HEK293 (cell line): ENCODE results near the gene ALS2.

Source experiments
- CTCF ChIA-PET: fragments of 350-600 bp; formaldehyde crosslinking; extraction: SDS; loops from one replicate; lab custom pipeline; 2021; ENCODE audit warnings: antibody characterized with exemption; lab: Yijun Ruan, JAX
- POLR2A ChIA-PET: fragments of 300-600 bp; formaldehyde crosslinking; extraction: SDS; loops from one replicate; lab custom pipeline; 2020; ENCODE audit warnings: antibody characterized with exemption, inconsistent platforms; lab: Yijun Ruan, JAX
- H3K27ac ChIP-seq: fragments of 200-500 bp; sonication (Bioruptor generic); 2 replicates; pipeline ENCODE4 v1.5.1; 2014; ENCODE audit warnings: low read depth, low read length, control low read depth, inconsistent platforms; ENCODE audit errors: extremely low read depth
- H3K36me3 ChIP-seq, 2 experiments: fragments of 200-500 bp in 1 of 2; sonication (Bioruptor generic) in 1 of 2; 1 replicate in 1 of 2; 2 replicates in 1 of 2; pipeline ENCODE4 v1.5.1; 2014 to 2017; ENCODE audit warnings: inconsistent platforms in 2 of 2, low read length in 2 of 2; ENCODE audit not compliant: control insufficient read depth in 2 of 2, insufficient read depth in 1 of 2
- H3K4me1 ChIP-seq: fragments of 200-500 bp; sonication (Bioruptor generic); 2 replicates; pipeline ENCODE4 v1.5.1; 2014; ENCODE audit warnings: mild to moderate bottlenecking, low read length, inconsistent platforms; ENCODE audit not compliant: control insufficient read depth, insufficient read depth
- H3K4me3 ChIP-seq: 2 replicates; pipeline ENCODE4 v1.5.1; 2011; ENCODE audit warnings: low read depth, mild to moderate bottlenecking, control low read depth, low read length, moderate library complexity
- H3K9me3 ChIP-seq: fragments of 200-500 bp; sonication (Bioruptor generic); 2 replicates; pipeline ENCODE4 v1.5.1; 2014; ENCODE audit warnings: low read depth, low read length, inconsistent platforms; ENCODE audit not compliant: control insufficient read depth, insufficient read depth
- FEZF1 ChIP-seq: fragments of 450-650 bp; formaldehyde crosslinking; IDR thresholded peaks from 2 replicates; pipeline ENCODE4 v1.5.1; 2016; ENCODE audit warnings: missing biosample characterization, missing genetic modification characterization
- GLI4 ChIP-seq: fragments of 450-650 bp; formaldehyde crosslinking; IDR thresholded peaks from 2 replicates; pipeline ENCODE4 v1.5.1; 2016; ENCODE audit warnings: missing biosample characterization, missing genetic modification characterization
- SALL2 ChIP-seq: fragments of 450-650 bp; formaldehyde crosslinking; IDR thresholded peaks from 2 replicates; pipeline ENCODE4 v1.5.0; 2017; ENCODE audit warnings: missing biosample characterization, mild to moderate bottlenecking, missing genetic modification characterization, borderline replicate concordance
- YY2 ChIP-seq: fragments of 450-650 bp; formaldehyde crosslinking; IDR thresholded peaks from 2 replicates; pipeline ENCODE4 v1.5.1; 2016; ENCODE audit warnings: missing biosample characterization, missing genetic modification characterization
- ZBTB10 ChIP-seq: fragments of 450-650 bp; formaldehyde crosslinking; IDR thresholded peaks from 2 replicates; pipeline ENCODE4 v1.5.1; 2016; ENCODE audit warnings: missing biosample characterization, missing genetic modification characterization
- ZBTB26 ChIP-seq: fragments of 450-650 bp; formaldehyde crosslinking; optimal IDR thresholded peaks from 2 replicates; pipeline ENCODE3; 2016; ENCODE audit warnings: missing biosample characterization, mild to moderate bottlenecking, missing genetic modification characterization
- ZFP3 ChIP-seq: fragments of 450-650 bp; formaldehyde crosslinking; IDR thresholded peaks from 2 replicates; pipeline ENCODE4 v1.5.1; 2016; ENCODE audit warnings: low read depth, missing biosample characterization, missing genetic modification characterization
- ZFP37 ChIP-seq: fragments of 450-650 bp; formaldehyde crosslinking; IDR thresholded peaks from 2 replicates; pipeline ENCODE4 v1.5.1; 2016; ENCODE audit warnings: missing biosample characterization, missing genetic modification characterization
- ZNF175 ChIP-seq: fragments of 450-650 bp; formaldehyde crosslinking; IDR thresholded peaks from 2 replicates; pipeline ENCODE4 v1.5.1; 2016; ENCODE audit warnings: missing biosample characterization, missing genetic modification characterization
- ZNF184 ChIP-seq: fragments of 450-650 bp; IDR thresholded peaks from 2 replicates; pipeline ENCODE4 v1.5.1; 2018; ENCODE audit warnings: missing biosample characterization, mild to moderate bottlenecking, missing genetic modification characterization
- ZNF248 ChIP-seq: fragments of 450-650 bp; formaldehyde crosslinking; IDR thresholded peaks from 2 replicates; pipeline ENCODE4 v1.5.1; 2017; ENCODE audit warnings: missing biosample characterization, missing genetic modification characterization
- ZNF266 ChIP-seq: fragments of 450-650 bp; formaldehyde crosslinking; IDR thresholded peaks from 2 replicates; pipeline ENCODE4 v1.5.1; 2016; ENCODE audit warnings: missing biosample characterization, missing genetic modification characterization, low read depth
- ZNF398 ChIP-seq: fragments of 450-650 bp; formaldehyde crosslinking; IDR thresholded peaks from 2 replicates; pipeline ENCODE4 v1.5.1; 2017; ENCODE audit warnings: missing biosample characterization, missing genetic modification characterization
- ZNF426 ChIP-seq: fragments of 450-650 bp; formaldehyde crosslinking; IDR thresholded peaks from 2 replicates; pipeline ENCODE4 v1.5.1; 2017; ENCODE audit warnings: missing biosample characterization, missing genetic modification characterization, mild to moderate bottlenecking, inconsistent platforms, moderate library complexity
- ZNF48 ChIP-seq: fragments of 450-650 bp; formaldehyde crosslinking; IDR thresholded peaks from 2 replicates; pipeline ENCODE4 v1.5.1; 2016; ENCODE audit warnings: missing biosample characterization, missing genetic modification characterization
- ZNF510 ChIP-seq: fragments of 450-650 bp; formaldehyde crosslinking; IDR thresholded peaks from 2 replicates; pipeline ENCODE4 v1.5.1; 2018; ENCODE audit warnings: mild to moderate bottlenecking, missing genetic modification characterization, missing biosample characterization; ENCODE audit not compliant: insufficient replicate concordance
- ZNF621 ChIP-seq: fragments of 450-650 bp; formaldehyde crosslinking; IDR thresholded peaks from 2 replicates; pipeline ENCODE4 v1.5.1; 2017; ENCODE audit warnings: missing biosample characterization, missing genetic modification characterization
- TF ChIP-seq, protein P1 (sequence below): fragments of 450-650 bp; formaldehyde crosslinking; IDR thresholded peaks from 2 replicates; pipeline ENCODE4 v1.5.1; 2016; ENCODE audit warnings: missing biosample characterization, missing genetic modification characterization
- TF ChIP-seq, protein P2 (sequence below): fragments of 450-650 bp; formaldehyde crosslinking; IDR thresholded peaks from 2 replicates; pipeline ENCODE4 v1.5.1; 2016; ENCODE audit warnings: missing biosample characterization, missing genetic modification characterization
- TF ChIP-seq, protein P3 (sequence below): fragments of 450-650 bp; formaldehyde crosslinking; IDR thresholded peaks from 2 replicates; pipeline ENCODE4 v1.5.1; 2017; ENCODE audit warnings: missing biosample characterization, missing genetic modification characterization
- TF ChIP-seq, protein P4 (sequence below): fragments of 450-650 bp; formaldehyde crosslinking; IDR thresholded peaks from 2 replicates; pipeline ENCODE4 v1.5.1; 2016; ENCODE audit warnings: missing biosample characterization, missing genetic modification characterization

ALS2 gene

GRCh38 chr2:201707142-201707541 is 73.6 kb downstream of the ALS2 start (continued):
- TF ChIP-seq, protein P1, sequence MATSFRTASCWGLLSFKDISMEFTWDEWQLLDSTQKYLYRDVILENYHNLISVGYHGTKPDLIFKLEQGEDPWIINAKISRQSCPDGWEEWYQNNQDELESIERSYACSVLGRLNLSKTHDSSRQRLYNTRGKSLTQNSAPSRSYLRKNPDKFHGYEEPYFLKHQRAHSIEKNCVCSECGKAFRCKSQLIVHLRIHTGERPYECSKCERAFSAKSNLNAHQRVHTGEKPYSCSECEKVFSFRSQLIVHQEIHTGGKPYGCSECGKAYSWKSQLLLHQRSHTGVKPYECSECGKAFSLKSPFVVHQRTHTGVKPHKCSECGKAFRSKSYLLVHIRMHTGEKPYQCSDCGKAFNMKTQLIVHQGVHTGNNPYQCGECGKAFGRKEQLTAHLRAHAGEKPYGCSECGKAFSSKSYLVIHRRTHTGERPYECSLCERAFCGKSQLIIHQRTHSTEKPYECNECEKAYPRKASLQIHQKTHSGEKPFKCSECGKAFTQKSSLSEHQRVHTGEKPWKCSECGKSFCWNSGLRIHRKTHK (tag by site-specific recombination), result no peak
- TF ChIP-seq ZFP37 (tag by site-specific recombination) (no peak), GLI4 (tag by site-specific recombination) (no peak), ZNF621 (tag by site-specific recombination) (no peak), ZNF248 (tag by site-specific recombination) (no peak), ZNF184 (tag by site-specific recombination) (no peak)
- TF ChIP-seq, protein P2, sequence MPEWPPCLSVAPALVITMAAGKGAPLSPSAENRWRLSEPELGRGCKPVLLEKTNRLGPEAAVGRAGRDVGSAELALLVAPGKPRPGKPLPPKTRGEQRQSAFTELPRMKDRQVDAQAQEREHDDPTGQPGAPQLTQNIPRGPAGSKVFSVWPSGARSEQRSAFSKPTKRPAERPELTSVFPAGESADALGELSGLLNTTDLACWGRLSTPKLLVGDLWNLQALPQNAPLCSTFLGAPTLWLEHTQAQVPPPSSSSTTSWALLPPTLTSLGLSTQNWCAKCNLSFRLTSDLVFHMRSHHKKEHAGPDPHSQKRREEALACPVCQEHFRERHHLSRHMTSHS (tag by site-specific recombination), result no peak
- TF ChIP-seq, protein P3, sequence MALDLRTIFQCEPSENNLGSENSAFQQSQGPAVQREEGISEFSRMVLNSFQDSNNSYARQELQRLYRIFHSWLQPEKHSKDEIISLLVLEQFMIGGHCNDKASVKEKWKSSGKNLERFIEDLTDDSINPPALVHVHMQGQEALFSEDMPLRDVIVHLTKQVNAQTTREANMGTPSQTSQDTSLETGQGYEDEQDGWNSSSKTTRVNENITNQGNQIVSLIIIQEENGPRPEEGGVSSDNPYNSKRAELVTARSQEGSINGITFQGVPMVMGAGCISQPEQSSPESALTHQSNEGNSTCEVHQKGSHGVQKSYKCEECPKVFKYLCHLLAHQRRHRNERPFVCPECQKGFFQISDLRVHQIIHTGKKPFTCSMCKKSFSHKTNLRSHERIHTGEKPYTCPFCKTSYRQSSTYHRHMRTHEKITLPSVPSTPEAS, result no peak

DNA sequence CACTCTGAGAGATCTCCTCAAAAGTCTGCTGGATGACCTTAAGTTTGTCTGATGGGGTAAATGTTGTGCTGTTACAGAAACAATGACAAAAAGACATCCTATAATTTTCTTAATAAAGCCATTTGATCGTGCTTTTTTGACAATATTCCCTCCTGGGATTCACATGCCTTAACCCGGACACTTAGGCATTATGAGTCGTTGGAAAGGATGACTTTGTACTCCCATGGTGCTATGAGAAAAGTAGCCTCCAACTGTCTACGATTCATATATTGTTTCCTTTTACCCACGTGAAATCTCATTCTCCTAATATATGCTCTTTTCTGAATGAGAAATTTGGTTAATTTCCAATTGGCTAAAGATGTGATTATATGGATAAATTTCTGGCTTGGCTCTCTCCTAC is 76.2 kb downstream of the ALS2 start:
- Histone ChIP-seq H3K36me3 (peaks cover 32 to 76% of the 10 kb centered on the region in 2 experiments), H3K4me3 (no peak overlapping the region), H3K9me3 (no peaks in the 10 kb centered on the region)
- no peak for TF ChIP-seq ZNF398 (tag by site-specific recombination)
- TF ChIP-seq YY2 (tag by site-specific recombination), result no peak
- no peak for TF ChIP-seq ZBTB10
- TF ChIP-seq ZNF175 (tag by site-specific recombination), result no peak
- TF ChIP-seq ZNF266 (tag by site-specific recombination), result no peak
- no peak for TF ChIP-seq SALL2
- no peak for TF ChIP-seq ZNF510
- no peak for TF ChIP-seq FEZF1 (tag by site-specific recombination)
- TF ChIP-seq ZNF48, result no peak
- TF ChIP-seq ZFP3, result no peak
- TF ChIP-seq ZBTB26 (tag by site-specific recombination), result no peak
- TF ChIP-seq, protein P4, sequence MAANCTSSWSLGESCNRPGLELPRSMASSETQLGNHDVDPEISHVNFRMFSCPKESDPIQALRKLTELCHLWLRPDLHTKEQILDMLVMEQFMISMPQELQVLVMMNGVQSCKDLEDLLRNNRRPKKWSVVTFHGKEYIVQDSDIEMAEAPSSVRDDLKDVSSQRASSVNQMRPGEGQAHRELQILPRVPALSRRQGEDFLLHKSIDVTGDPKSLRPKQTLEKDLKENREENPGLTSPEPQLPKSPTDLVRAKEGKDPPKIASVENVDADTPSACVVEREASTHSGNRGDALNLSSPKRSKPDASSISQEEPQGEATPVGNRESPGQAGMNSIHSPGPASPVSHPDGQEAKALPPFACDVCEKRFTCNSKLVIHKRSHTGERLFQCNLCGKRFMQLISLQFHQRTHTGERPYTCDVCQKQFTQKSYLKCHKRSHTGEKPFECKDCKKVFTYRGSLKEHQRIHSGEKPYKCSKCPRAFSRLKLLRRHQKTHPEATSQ, result no peak
- TF ChIP-seq ZNF426 (tag by site-specific recombination), result no peak
- TF ChIP-seq, all 188 proteins: peak for 0
- Histone ChIP-seq H3K4me1 (no peaks in the 10 kb centered on the region), H3K27ac (no peak overlapping the region)
- ChIA-PET POLR2A (no interaction called here), CTCF (no interaction called here)
